Suprapubic skin (tissue), 4 donors: Measurements from ENCODE around the gene TOP1.

Experiments
- CTCF ChIP-seq, 2 donors: fragments of 200-600 bp in 1 of 2; fragments of 450-650 bp in 1 of 2; sonication (generic) in 1 of 2; IDR thresholded peaks; one replicate each; pipeline ENCODE4 v1.5.1; 2016 to 2019; ENCODE audit warnings: antibody characterized with exemption in 2 of 2, mild to moderate bottlenecking in 1 of 2, moderate library complexity in 1 of 2
- EP300 ChIP-seq: sonication (generic); formaldehyde crosslinking; IDR thresholded peaks from one replicate; pipeline ENCODE4 v1.6.1; 2017; ENCODE audit warnings: antibody characterized with exemption
- POLR2A ChIP-seq, 2 donors: fragments of 450-650 bp; IDR thresholded peaks; one replicate each; pipeline ENCODE4 v1.6.1; 2017; ENCODE audit warnings: antibody characterized with exemption in 2 of 2, mild to moderate bottlenecking in 2 of 2, moderate library complexity in 2 of 2
- POLR2AphosphoS5 ChIP-seq, 3 donors: sonication (generic); formaldehyde crosslinking; IDR thresholded peaks; one replicate each; pipeline ENCODE4 v1.6.1; 2017; ENCODE audit warnings: antibody characterized with exemption in 3 of 3

- no peak for TF ChIP-seq CTCF (IDR thresholded peaks at IDR 0.05)
- no peak for TF ChIP-seq POLR2A (IDR thresholded peaks at IDR 0.05)
- TF ChIP-seq EP300, result no peak
- TF ChIP-seq POLR2AphosphoS5 (IDR thresholded peaks at IDR 0.05), result no peak
Measured at GRCh38 chr20:41030061-41030460, 1.4 kb downstream of the TOP1 start.
